NCI-H1436 treated with DMSO at 0.1 percent for 48 hours (cell line): ENCODE results near the gene HS3ST6.
"Not testable (repeated sequence)": the region's sequence is repeated elsewhere in the genome, so short reads cannot be mapped to it uniquely, and the experiment has no call there.

ENCODE experiments used
- DNase-seq: peaks from one replicate; lab custom pipeline; 2025; lab: John Stamatoyannopoulos, UW

The HS3ST6 gene

DNA sequence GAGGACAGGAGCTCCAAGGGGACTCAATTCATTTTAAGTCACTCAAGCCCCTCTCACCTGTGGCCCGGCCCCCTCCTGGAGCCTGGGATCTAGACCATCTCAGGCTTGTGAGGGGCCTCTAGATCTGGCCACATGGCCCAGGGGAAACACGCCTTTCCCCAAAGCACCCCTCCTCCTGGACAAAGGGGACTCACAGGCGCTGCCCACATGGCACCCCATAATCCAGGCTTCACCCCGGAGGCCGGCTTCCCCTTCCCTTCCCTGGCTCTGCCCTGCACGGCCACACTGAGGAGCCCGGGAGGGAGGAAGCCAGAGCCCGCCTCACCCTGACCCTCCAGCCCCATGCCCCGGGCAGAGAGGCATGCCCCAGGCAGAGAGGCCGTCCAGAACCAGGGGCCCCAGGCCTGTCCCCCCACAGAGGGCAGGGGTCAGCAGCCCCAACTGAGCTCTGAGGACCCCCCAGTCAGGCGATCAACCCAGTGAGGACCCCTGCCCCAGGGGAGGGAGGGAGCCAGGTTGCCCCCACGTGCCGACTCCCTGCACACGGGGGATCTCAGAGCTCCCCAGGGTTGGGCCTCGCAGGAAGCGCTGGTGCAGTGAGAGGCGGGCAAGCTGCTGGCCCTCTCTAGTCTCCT lies 10.9 kb downstream of the HS3ST6 start:
- DNase-seq: no peak

DNA sequence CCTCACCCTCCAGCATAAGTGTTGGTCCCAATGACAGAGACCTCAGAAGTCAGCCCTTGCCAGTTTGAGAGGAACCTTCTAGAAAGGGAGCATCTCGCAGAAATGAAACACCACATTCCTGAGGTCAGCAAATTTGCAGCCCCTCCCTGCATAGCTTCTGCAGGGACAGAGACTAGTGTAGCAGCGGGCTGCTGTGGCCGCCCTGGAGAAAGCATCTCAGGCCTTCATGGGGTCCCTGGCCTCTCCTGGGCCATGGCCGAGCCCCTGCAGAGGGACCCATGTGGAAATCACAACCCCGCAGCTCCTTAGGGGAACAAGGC lies 11.4 kb downstream of the HS3ST6 start:
- DNase-seq: no peak

- DNase-seq: no peak
These were observed 12.0 kb downstream of the HS3ST6 start for GRCh38 chr16:1906055-1906845.

DNA sequence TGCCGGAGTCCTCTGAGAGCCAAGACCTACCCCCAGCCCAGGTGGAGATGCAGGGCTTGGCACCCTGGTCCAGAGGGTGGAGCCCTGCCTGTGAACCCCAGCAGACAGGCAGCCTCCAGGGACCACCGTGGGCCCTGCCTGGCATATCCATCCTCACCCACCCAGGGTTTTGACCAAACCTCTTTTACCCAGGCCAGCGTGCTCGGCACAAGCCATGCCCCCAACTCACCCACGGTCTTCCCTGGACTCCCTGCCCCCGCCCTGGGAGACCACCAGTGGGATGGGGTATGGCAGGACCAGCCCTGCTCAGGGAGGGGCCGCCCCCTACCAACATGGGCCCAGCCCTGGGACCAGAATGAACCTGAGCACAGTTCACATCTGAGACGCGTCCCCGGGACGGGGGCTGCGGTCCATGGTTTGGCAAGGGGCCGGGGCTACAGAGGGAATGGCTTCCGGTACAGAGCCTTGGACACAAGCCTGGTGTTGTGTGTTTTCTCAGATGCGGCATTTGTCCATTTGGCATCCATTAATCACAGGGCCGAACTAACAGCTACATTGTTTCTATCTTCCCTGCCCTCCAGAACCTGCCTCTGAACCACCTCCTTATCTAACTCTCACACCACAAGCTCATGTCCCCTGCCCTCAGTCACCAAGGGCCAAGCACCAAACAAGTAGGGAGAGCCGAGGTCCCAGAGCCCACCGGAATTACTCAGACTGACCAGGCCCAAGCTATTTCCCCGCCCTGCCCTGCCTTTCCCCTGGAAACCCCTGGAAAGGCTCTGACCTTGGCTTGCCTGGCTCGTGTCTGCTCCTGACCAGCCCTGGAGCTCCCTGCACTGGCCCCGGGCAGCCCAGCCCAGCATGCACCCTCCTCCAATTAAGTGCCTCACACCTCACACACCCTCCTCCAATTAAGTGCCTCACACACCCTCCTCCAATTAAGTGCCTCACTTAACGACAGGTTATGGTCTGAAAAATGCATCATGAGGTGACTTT lies 14.1 kb downstream of the HS3ST6 start:
- DNase-seq: no peak

DNA sequence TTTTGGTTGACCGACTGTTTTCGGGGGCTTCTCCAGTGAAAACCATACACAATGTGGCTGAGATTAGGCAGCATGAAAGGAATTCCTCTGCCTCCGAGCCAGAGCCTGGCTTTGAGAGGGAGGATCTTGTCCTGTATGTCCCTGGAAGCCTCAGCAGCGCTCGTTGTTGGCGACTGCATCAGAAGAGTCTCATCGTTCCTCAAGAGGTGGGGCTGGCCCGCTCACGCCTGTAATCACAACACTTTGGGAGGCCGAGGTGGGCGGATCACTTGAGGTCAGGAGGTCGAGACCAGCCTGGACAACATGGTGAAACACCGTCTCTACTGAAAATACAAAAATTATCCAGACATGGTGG lies 15.0 kb downstream of the HS3ST6 start:
- DNase-seq: no peak

DNA sequence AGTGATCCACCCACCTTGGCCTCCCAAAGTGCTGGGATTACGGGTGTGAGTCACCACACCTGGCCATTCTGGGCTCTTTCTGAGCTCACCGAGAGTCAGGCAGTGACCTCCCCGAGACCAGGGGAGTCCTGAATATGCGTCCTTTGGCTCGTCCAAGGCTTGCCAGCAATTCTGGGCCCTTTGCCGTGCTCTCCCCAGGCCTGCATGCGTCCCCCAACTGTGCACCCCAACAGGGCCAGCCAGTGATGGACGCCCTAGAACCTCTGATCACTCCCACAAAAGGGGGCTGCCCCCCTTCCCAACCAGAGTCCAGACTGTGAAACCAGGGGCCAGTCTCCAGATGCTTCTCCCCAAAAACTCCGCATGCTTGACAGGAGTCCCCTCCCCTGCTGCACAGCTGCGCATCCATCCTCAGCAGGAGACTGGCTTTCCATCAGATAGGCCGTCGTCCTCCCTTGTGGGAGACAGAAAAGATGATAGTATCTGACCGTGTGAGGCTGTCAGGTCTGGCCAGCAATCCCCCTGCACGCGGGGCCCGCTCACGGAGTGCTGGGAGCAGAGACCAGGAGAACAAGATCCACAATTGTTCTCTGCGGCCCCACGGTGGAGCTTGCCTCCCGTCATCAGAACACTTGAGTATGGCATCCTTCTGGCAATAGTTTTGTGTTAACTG lies 15.5 kb downstream of the HS3ST6 start:
- no peak for DNase-seq

DNA sequence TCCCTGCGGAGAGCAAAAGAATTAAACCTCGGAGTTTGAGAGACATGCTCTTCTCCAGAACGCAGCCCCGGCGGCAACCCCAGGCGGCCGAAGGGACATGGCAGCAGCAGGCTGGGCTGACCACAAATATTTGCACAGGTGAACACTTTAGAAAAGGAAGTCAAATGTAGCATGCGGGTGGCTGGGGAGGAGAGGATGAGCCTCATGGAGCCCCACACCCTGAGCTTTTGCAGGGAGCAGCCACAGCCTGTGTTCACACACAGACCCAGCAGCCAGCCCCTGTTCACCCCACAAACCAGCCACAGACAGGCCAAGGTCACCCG lies 17.8 kb downstream of the HS3ST6 start:
- no peak for DNase-seq

- DNase-seq: no peak
These were observed 18.4 kb downstream of the HS3ST6 start for GRCh38 chr16:1899641-1900451.

GRCh38 chr16:1897692-1898091 lies 20.5 kb downstream of the HS3ST6 start:
- DNase-seq: not testable (repeated sequence)

GRCh38 chr16:1895949-1896675 lies 22.1 kb downstream of the HS3ST6 start:
- no peak for DNase-seq

DNA sequence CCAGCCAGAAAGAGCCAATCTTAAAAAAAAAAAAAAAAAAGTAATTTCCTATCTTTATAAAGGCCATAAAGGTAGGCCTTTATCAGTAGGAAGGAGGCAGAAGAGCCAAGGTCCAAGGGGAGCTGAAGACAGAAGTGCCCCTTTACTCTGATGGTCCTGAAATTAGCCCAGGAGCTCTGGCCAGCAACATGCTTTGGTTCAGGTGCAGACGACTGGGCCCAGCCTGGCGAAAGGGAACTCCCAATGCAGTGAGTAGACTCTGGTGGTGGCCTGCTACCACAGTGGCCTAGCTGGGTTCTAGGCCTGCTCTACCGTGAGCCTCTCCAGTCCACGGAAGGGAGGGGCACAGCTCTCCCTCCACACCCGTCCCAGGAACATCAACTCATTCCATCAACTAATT lies 23.1 kb downstream of the HS3ST6 start:
- no peak for DNase-seq

DNA sequence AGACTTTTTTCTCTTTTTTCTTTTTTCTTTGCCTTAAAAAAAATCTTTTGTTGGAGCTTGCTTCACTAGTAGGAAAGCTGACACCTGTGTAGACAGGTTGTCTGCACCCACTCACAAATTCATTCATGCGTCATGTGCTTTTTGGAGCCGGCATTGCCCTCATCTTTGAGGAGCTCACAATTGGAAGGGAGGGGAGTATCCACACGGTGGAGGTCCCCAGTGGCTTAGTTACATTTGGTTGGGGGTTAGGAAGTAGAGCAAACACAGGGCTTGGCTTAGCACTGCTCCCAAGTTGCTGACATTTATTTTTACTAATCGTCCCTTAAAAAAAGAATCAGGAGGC lies 27.5 kb downstream of the HS3ST6 start:
- DNase-seq: peak; percentile 50

GRCh38 chr16:1890024-1890707 lies 28.0 kb downstream of the HS3ST6 start:
- no peak for DNase-seq

GRCh38 chr16:1887711-1888354 lies 30.4 kb downstream of the HS3ST6 start:
- no peak for DNase-seq

DNA sequence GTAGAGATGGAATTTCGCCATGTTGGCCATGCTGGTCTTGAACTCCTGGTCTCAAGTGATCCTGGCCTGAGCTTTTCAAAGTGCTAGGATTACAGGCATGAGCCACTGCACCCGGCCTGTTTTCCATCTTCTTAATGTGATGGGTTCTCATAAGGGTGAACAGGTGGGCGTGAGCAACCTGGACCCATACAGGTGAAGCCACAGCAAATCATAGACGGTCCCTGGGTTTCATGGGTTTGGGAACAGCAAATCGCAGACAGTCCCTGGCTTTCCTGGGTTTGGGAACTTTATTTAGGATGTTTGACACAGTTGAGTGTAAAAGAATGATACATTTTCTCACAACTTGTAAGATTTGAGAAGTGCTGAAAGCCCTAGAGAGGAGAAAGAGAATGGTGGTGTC lies 33.3 kb downstream of the HS3ST6 start:
- DNase-seq: no peak

DNA sequence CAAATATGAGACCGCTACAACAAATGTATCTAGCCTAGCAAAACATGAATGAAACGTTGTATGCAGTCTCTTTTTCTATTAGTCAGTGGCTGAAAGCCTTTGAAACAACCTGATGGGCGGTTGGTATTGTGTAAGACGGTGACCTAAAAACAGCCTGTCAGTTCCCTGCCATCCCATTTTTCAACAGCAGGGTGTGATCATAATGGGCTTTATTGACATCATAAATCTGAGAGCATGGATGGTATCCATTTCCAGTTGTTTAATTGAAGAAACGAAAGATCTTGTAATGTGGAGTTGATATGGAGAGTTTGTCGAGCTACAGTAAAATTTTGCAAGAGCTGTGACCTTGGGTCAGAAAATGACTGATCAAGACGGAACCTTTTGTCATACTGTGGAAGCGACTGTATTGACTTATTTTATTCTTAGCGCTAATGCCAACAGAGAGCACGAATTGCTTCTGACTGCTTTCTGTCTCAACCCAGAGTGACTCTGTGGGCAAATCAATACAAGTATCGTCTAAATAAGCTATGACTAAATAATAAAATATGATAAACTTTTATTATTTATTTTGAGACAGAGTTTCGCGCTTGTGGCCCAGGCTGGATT lies 34.0 kb downstream of the HS3ST6 start:
- no peak for DNase-seq

DNA sequence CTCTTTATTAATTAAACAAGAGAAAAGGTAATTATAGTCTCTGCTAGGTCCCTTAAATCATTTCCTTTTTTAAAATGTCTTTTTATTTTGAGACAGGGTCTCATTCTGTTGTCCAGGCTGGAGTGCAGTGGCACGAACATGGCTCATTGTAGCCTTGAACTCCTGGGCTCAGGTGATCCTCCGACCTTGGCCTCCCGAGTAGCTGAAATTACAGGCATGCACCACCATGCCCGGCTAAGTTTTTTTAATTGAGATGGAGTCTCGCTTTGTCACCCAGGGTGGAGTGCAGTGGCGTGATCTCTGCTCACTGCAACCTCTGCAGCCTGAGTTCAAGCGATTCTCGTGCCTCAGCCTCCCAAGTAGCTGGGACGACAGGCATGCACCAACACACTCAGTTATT lies 37.0 kb downstream of the HS3ST6 start:
- not testable (repeated sequence) for DNase-seq

DNA sequence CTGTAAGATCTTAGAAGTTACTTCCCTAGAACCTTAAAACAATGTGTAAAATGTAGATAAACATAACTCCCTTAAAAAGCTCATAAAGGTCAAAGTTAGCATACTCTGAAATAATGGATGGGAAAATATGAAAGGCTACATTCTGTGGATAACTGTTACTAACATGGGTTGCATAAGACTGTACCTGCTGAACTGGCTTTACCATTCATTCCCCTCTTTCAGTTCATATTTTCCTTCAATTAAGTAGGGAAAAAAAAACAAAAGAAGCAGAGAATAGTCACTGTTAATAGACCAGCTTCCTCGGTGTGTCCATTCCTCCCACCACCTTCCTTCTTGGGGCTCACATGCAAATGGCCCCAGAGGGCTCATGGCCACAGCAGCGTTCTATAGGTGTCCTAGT lies 38.7 kb downstream of the HS3ST6 start:
- DNase-seq: no peak

GRCh38 chr16:1878256-1878655 lies 40.0 kb downstream of the HS3ST6 start:
- no peak for DNase-seq
